GM12864 (cell line): ENCODE measurements around the gene FAM174A.

ENCODE experiments used
- DNase-seq: peaks from one replicate; pipeline ENCODE4 v3.0.0-alpha.2; 2011; ENCODE audit warnings: low read depth
- H3K4me3 ChIP-seq: 2 replicates; pipeline ENCODE4 v1.5.1; 2011; ENCODE audit warnings: mild to moderate bottlenecking, low read depth, low read length, control low read depth
- CTCF ChIP-seq: IDR thresholded peaks from 2 replicates; pipeline ENCODE4 v1.5.1; 2011; ENCODE audit warnings: low read depth, mild to moderate bottlenecking, moderate library complexity, low read length, control low read depth, inconsistent platforms; ENCODE audit errors: missing control alignments

FAM174A gene

DNA sequence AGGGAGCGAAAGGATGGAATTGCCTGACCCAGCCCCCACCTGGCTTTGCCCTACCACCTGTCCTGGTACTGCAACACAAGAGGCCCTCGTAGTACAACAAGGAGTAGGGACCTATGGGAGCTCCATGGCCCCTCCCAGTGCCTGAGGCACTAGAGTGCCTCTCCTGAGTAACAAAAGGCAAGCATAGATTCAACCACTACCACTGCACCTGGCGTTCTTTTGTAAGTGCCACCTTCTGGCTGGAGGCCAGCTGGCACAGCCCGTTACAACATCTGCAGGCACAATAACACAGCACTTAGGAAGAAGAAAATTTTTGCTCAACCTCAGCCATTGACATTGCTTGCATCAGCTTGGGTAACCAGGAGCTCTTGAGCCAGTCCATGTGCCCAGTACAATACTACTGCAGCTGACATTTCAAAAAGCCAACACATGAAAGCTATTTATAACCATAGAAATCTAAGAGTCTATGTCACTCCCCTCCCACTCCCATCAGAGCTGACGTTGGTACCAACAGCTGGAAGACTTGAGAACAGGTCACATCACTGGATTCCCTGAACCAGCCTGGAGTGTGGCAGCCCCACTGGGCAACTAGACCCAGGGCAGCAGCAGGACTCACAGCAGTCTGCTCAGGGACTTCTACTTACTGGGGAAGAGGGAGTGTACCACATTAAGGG, 17.7 kb upstream of the FAM174A start:
- no peak for DNase-seq
- no peak for TF ChIP-seq CTCF
- no peak overlapping the region for H3K4me3 ChIP-seq

DNA sequence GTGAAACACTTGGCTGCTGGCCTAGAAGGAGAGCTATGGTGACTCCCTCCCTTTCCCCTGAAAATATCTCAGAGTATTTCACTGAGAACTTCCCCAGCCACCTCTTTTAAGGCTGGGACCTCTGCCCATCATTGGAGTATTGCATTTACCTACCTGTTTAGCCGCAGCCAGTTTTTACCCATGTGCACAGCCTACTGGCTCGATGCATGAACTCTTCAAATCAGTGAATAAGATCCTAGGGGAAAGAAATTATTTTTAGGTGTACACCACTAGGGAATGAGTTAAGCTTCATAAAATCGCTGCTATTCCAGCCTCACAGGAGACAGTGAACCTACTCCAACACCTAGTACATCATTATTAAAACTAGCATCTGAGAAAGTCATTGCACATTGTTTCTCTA, 16.8 kb upstream of the FAM174A start:
- DNase-seq, result no peak
- H3K4me3 ChIP-seq, result no peak overlapping the region
- TF ChIP-seq CTCF, result no peak

DNA sequence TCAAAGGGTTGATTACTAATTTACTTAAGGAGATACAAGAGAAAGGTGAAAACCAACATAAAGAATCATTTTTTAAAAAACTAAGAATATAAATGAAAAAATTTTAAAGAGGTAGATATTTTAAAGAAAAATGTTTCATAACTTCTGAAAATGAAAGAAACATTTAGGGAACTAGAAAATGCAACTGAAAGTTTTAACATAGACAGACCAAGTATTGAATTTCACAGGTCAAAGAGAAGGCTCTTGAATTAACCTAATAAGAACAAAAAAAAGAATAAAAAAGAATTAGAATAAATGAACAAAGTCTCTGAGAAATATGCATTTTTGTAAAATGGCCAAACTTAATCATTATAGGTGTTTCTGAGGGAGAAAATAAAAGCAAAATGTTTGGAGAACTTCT, 16.1 kb upstream of the FAM174A start:
- no peak for DNase-seq
- TF ChIP-seq CTCF, result no peak
- H3K4me3 ChIP-seq, result no peak overlapping the region

DNA sequence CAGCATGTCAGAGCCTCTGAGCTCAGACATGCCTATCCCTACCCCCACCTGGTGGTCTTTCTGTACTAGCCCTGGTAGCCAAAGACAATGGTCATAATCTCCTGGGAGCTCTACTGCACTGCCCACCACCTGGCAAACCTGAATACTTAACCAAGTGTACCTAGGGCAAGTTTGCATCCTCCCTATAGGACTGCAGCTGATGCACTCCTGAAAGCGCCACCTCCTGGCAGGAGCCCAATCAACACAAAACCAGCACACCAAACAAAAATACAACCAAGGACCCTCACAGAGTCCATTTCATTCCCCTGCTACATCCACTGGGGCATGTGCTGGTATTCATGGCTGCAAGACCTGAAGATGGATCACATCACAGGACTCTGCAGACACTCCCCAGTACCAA, 14.8 kb upstream of the FAM174A start:
- TF ChIP-seq CTCF, result no peak
- H3K4me3 ChIP-seq, result no peak overlapping the region
- no peak for DNase-seq

- H3K4me3 ChIP-seq, result no peak overlapping the region
- TF ChIP-seq CTCF, result no peak
- DNase-seq, result no peak
These were observed 2.8 kb downstream of the FAM174A start for GRCh38 chr5:100537946-100538345.

DNA sequence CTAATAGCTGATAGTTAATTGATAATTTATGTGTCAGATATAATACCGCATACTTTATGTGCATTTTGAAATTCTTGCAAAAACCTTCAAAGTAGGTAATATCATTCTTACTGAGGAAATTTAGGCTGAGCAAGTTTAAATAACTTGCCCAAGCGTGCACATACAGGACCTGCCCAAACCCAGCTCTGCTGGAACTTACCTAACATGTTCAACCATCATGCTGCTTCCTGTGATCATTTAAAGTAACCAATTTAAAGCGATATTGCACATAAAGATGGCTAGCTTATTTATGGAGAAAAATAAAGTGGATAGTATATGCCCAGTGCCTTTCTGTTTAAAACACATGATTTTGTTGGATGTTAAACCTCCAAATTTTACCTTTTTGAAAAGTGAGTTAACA, 4.3 kb downstream of the FAM174A start:
- no peak for TF ChIP-seq CTCF
- no peak overlapping the region for H3K4me3 ChIP-seq
- DNase-seq, result no peak

DNA sequence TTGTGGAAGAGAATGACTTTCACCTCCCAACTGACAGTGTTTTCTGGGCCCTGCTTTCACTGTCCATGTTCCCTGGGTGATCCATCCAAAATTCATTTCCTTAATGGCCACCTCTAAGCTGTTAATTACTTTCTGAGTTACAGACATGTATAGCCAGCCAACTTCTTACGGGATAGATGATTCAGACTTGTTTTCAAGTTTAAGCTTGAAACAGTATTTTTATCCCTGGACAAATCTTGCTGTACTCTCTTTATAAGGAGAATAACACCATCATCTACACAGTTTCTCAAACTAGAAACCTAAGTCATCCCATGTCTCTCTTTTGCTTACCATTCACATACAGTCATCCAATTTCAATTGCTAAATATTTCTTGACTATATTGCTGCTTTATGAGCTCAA, 6.9 kb downstream of the FAM174A start:
- DNase-seq, result no peak
- no peak overlapping the region for H3K4me3 ChIP-seq
- no peak for TF ChIP-seq CTCF
